Activated naive CD8-positive, alpha-beta T cell treated with anti-CD3 and anti-CD28 coated beads for 36 hours (primary cell): ENCODE data around the gene ZFR2. TPM values are rescaled to one million over a fixed set of nuclear protein-coding genes. Genes with fewer than 3 reads are reported as not detected.

ENCODE experiments used
- DNase-seq: peaks from one replicate; pipeline ENCODE4 v3.0.0; 2021
- H3K27ac Mint-ChIP-seq: one replicate; pipeline ENCODE4 v1.8.0; 2022; ENCODE audit warnings: mild to moderate bottlenecking, moderate library complexity, mixed read lengths
- H3K27me3 Mint-ChIP-seq: one replicate; pipeline ENCODE4 v1.8.0; 2022; ENCODE audit warnings: mild to moderate bottlenecking, mixed read lengths
- H3K36me3 Mint-ChIP-seq: one replicate; pipeline ENCODE4 v1.8.0; 2021; ENCODE audit warnings: mild to moderate bottlenecking, mixed read lengths
- H3K4me1 Mint-ChIP-seq: one replicate; pipeline ENCODE4 v1.8.0; 2021; ENCODE audit warnings: mixed read lengths
- H3K4me3 Mint-ChIP-seq: one replicate; pipeline ENCODE4 v1.8.0; 2022; ENCODE audit warnings: mild to moderate bottlenecking, moderate library complexity, mixed read lengths
- H3K9me3 Mint-ChIP-seq: one replicate; pipeline ENCODE4 v1.8.0; 2022; ENCODE audit warnings: mixed read lengths
- total RNA-seq, 2 experiments: library from RNA; stranded (reverse); gene quantifications; one replicate each; pipeline ENCODE4 v1.2.3, GENCODE V29; 2021

The ZFR2 gene
- total RNA-seq, 2 experiments from 2014 or later: 0.54 to 0.84 TPM

DNA sequence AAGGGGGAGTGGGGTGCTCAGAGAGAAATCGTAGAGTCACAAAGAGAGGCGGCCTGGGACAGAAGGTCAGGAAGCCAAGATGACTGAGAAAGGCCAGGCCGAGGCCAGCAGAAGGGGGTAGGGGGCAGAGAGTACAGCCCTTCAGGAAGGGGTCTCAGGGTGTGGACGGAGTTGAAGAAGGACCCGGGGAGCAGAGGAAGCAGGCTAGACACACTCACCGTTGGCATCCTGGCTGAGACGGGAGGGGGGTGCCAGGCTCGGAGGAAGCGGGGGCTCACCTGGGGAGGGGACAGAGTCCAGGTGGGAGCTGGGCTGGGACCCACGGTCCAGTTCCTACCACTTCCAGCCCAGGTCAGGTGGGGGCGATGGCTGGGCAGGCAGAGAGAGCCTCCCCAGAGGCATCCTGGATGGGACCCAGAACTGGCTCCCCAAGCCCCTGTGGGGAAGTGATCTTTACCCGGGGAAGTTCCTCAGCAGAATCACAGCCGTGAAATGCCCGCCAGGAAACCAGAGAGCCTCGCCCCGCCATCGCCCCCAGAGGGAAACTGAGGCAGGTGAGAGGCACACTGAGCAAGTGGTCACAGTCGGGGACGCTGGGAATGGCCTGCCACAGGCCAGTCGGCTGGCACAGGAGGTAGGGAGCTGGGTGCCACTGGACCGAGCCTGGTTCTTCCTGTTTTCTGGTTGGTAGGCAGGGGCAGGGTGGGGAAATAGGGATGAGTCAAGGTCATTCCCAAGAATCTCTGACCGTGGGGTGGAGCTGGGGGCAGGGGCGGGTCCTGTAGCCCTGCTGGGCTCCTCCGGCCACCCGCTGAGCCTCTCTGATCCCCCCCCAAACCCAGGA is 84.0 kb downstream of the ZFR2 start:
- H3K9me3 Mint-ChIP-seq: peaks cover 14% of the 10 kb centered on the region
- H3K36me3 Mint-ChIP-seq: peaks cover 33% of the 10 kb centered on the region
- DNase-seq: no peak
- H3K27me3 Mint-ChIP-seq: no peaks in the 10 kb centered on the region
- peak overlapping the region; percentile 86 for H3K4me3 Mint-ChIP-seq
- peak overlapping the region; percentile 70 for H3K27ac Mint-ChIP-seq
- H3K4me1 Mint-ChIP-seq: peaks cover 8% of the 10 kb centered on the region

DNA sequence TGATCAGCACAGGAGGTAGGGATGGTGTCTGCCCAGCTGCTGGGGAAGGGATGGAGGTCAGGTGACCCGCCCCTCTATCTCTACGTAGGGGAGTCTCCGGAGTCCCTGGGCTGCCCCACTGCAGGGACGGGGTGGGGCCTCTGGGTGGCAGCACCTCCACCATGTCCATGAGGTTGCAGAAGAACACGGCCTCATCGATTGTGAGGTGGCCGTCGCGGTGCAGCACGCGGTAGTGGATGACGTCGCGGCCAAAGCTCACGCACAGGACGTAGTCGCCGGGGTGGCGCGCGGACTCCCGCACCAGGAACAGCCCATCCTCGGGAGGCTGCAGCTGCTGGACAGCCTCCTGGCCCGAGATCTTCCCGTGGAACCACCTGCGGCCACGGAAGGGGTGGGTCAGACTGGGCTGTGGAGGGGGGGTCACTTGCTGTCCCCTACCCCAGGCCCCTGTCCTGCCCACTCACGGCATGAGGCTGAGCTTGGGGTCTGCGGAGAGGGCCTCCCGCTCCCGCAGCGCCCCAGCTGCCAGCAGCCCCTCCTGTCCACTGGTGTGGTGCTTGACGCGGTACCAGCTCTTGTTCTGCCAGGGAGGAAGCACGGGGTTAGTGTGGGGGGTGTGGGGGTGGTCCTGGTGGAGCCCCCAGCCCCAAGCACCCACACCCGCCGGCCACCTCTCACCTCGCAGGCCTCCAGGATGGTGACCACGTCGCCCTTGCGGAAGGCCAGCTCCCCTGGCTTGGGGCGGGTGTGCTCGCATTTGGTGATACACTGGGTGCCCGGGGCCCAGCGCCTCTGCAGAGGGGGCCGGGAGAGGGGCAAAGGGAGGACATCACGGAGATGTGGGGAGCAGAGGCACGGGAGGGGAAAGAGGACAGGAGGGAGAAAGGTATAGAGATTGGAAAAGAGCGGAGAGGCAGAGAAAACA is 84.9 kb downstream of the ZFR2 start:
- no peak overlapping the region for H3K27ac Mint-ChIP-seq
- H3K4me1 Mint-ChIP-seq: peaks cover 5% of the 10 kb centered on the region
- H3K9me3 Mint-ChIP-seq: peaks cover 14% of the 10 kb centered on the region
- peak; percentile 56 for DNase-seq
- H3K4me3 Mint-ChIP-seq: peak overlapping the region; percentile 86
- H3K36me3 Mint-ChIP-seq: peaks cover 33% of the 10 kb centered on the region
- H3K27me3 Mint-ChIP-seq: no peaks in the 10 kb centered on the region

DNA sequence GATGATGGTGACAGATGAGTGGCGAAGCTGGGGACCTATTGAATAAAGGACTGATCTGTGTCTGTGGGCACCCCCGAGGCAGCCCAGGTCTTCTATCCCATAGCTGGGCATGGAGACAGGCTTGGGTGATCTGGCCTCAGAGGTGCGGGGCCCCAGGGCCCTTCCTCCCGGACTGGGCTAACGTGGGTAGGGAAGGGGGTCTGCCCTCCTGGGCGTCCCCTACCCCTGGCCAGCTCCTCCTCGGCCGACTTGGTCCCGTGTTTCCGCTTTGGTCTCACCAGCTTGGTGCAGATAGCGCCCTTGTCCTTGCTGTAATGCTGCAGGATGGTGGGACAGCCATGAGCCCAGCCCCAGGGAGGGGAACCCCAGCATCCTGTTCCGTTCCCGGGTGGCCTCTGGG is 85.9 kb downstream of the ZFR2 start:
- peaks cover 14% of the 10 kb centered on the region for H3K9me3 Mint-ChIP-seq
- H3K27ac Mint-ChIP-seq: no peak overlapping the region
- no peak overlapping the region for H3K4me3 Mint-ChIP-seq
- DNase-seq: no peak
- H3K4me1 Mint-ChIP-seq: peaks cover 3% of the 10 kb centered on the region
- no peaks in the 10 kb centered on the region for H3K27me3 Mint-ChIP-seq
- H3K36me3 Mint-ChIP-seq: peaks cover 33% of the 10 kb centered on the region

DNA sequence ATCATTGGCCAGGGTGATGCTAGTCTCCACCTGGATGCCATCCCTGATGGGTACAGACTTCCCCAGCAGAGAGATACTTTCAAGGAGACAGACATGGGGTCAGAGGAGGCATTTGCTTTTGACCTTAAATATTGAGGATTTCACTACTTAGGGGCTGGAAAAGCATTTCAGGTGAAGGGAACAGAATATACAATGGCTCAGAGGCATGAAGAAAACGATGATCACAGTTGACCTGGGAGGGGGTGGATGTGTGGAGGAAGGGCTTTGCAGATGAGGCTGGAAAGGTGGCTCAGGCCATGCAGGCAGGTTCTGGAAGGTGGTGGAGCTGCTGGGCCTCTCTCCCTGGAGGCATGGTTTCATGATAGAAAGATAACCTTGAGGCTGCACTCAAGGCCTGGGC is 86.5 kb downstream of the ZFR2 start:
- H3K4me3 Mint-ChIP-seq: no peak overlapping the region

DNA sequence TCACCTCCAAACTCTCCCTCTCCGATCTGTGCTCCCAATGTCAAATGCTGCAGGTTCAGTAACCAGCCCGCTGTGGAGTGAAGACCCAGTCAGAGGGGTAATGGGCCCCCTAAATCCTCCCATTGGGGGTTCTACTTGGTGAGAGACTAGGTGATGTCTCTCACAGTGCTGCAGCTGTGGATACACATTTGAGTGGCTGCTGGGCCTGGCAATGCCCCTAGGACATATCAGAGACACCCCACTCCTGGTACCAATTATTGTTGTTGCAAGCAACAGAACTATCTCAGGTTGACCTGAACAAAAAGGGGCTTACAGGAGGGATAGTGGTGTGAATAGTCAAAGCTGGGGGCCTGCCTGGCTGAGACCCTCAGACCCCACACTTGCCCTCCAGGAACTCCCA is 87.2 kb downstream of the ZFR2 start:
- H3K27ac Mint-ChIP-seq: no peak overlapping the region
- H3K4me3 Mint-ChIP-seq: no peak overlapping the region
- peaks cover 14% of the 10 kb centered on the region for H3K9me3 Mint-ChIP-seq
- peaks cover 35% of the 10 kb centered on the region for H3K36me3 Mint-ChIP-seq
- peaks cover 3% of the 10 kb centered on the region for H3K4me1 Mint-ChIP-seq
- DNase-seq: no peak
- no peaks in the 10 kb centered on the region for H3K27me3 Mint-ChIP-seq

More for the DNA sequence above, 86.5 kb downstream of the ZFR2 start:
- Mint-ChIP-seq H3K36me3 (peaks cover 33% of the 10 kb centered on the region), H3K9me3 (peaks cover 14% of the 10 kb centered on the region), H3K4me1 (peaks cover 3% of the 10 kb centered on the region), H3K27me3 (no peaks in the 10 kb centered on the region), H3K27ac (no peak overlapping the region)
- no peak for DNase-seq

DNA sequence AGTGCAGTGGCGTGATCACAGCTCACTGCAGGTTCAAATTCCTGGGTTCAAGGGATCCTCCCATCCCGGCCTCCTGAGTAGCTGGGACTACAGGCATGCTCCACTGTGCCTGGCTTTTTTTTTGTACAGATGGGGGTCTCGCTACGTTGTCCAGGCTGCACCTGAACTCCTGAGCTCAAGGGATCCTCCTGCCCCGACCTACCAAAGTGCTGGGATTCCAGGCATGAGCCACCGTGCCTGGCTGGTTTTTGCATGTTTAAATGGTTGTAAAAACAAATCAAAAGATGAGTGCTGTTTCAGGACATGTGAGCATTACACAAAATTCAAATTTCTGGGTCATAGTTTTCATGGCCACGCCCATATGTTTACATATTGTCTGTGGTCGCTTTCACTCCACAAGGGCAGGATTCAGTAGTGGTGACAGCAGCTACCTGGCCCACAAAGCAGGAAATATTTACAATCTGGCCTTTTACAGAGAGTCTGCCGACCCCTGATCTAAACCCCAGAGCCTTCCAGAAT is 88.0 kb downstream of the ZFR2 start:
- H3K36me3 Mint-ChIP-seq: peaks cover 35% of the 10 kb centered on the region
- no peak for DNase-seq
- H3K4me1 Mint-ChIP-seq: peaks cover 3% of the 10 kb centered on the region
- peaks cover 14% of the 10 kb centered on the region for H3K9me3 Mint-ChIP-seq
- H3K27ac Mint-ChIP-seq: no peak overlapping the region
- H3K4me3 Mint-ChIP-seq: no peak overlapping the region
- H3K27me3 Mint-ChIP-seq: no peaks in the 10 kb centered on the region

DNA sequence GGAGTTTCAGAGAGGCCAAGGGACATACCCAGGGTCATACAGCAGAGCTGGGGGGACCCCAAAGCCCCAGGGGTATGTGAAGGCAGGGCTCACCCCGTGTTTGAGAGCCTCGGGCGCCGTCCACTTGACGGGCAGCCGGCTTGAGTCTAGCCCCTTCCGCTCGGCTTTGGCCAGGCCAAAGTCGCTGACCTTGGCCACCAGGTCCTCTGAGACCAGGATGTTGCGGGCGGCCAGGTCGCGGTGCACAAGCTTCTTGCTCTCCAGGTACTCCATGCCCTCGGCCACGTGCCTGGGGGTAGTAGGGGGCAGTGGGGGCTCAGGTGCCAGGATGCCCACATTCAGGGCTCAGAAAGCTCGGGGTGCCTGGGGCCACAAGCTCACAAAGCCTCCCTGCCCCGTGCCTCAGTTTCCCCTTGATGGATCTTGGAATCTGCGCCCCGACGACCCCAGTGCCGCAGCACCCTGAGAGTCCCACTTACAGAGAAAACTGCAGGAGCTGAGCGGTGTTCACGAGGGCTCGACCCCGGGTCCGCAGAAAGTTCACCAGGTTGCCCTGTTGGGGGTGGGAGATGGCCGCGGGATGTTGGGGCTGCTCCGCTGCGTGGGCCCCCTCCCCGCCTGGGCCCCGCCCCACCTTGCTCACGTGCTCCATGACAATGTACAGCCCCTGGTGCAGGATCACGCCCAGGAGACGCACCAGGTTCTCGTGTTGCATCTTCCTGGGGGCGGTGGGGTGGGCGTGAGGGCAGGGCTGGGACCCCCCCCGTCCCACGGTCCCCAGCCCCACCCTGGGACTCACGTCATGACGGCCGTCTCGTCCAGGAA is 89.7 kb downstream of the ZFR2 start:
- Mint-ChIP-seq H3K27ac (no peak overlapping the region), H3K36me3 (peaks cover 29% of the 10 kb centered on the region), H3K9me3 (peaks cover 14% of the 10 kb centered on the region), H3K4me1 (no peaks in the 10 kb centered on the region), H3K4me3 (no peak overlapping the region), H3K27me3 (no peaks in the 10 kb centered on the region)
- DNase-seq: no peak

DNA sequence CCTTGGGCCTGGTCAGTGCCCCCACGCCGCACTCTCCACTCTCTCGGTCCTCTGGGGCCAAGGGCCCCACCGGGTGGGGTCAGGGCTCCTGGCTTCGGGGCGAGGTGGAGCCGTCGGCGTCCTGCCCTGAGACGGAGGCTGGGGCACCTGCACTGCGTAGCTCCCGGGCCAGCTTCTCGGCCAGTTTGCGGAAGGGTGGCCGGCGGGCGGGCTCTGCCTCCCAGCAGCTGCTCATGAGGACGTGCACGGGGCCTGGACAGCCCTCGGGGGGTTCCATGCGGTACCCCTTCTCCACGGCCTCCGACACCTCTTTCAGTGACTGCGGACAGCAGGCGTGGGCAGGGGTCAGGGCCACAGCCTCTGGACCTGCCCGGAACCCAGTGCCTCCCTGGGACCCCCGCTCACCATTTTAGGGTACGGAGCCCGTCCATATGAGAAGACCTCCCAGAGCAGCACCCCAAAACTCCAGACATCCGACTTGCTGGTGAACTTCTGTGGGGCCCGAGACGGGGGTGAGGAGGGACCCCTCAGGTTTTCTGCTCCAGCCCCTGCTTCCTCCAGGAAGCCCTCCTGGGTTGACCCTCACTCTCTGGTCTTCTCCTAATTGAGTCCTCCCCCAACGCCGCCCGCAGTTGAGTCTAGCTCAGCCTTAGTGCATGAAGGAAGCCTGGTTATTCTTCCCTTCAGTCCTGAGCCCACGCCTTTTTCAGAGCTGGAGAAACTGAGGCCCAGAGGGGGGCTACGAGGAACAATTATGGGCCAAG is 90.6 kb downstream of the ZFR2 start:
- Mint-ChIP-seq H3K4me1 (no peaks in the 10 kb centered on the region), H3K36me3 (peaks cover 25% of the 10 kb centered on the region)

DNA sequence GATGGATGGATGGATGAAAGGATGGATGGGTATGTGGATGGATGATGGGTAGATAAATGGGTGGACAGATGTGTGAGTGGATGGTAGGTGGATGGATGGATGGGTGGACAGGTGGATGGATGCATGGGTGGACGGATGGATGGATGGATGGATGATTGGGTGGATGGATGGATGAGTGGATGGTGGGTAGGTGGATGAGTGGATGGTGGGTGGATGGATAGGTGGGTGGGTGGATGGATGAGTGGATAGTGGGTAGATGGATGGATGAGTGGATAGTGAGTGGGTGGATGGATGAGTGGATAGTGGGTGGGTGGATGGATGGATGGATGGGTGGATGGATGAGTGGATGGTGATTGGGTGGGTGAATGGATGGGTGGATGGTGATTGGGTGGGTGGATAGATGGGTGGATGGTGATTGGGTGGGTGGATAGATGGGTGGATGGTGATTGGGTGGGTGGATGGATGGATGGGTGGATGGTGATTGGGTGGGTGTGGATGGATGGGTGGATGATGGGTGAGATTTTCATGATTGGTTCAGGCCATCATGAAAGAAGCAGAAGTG is 92.3 kb downstream of the ZFR2 start:
- no peak for DNase-seq
- Mint-ChIP-seq H3K27me3 (no peaks in the 10 kb centered on the region), H3K9me3 (peaks cover 6% of the 10 kb centered on the region), H3K36me3 (peaks cover 10% of the 10 kb centered on the region), H3K27ac (no peak overlapping the region), H3K4me1 (no peaks in the 10 kb centered on the region), H3K4me3 (no peak overlapping the region)

More for the DNA sequence above, 90.6 kb downstream of the ZFR2 start:
- no peak overlapping the region for H3K4me3 Mint-ChIP-seq
- H3K27me3 Mint-ChIP-seq: no peaks in the 10 kb centered on the region
- peaks cover 14% of the 10 kb centered on the region for H3K9me3 Mint-ChIP-seq
- no peak for DNase-seq
- H3K27ac Mint-ChIP-seq: no peak overlapping the region

DNA sequence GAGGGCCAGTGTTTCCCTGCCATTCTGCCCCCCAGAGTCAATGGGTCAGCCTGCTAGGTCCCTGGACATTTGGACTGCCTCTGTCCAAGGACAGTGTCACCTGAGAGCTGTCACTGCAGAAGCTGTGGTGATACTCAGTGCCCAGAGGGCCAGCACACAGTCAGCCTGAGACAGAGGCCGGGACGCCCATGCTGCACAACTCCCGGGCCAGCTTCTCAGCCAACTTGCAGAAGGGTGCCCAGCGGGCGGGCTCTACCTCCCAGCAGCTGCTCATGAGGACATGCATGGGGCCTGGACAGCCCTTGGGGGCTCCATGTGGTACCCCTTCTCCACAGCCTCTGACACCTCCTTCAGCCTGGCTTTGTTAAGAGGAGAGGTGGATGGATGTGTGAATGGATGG is 93.0 kb downstream of the ZFR2 start:
- Mint-ChIP-seq H3K27me3 (no peaks in the 10 kb centered on the region), H3K4me3 (no peak overlapping the region), H3K27ac (no peak overlapping the region), H3K9me3 (peaks cover under 1% of the 10 kb centered on the region), H3K4me1 (no peaks in the 10 kb centered on the region), H3K36me3 (peaks cover 3% of the 10 kb centered on the region)
- no peak for DNase-seq

DNA sequence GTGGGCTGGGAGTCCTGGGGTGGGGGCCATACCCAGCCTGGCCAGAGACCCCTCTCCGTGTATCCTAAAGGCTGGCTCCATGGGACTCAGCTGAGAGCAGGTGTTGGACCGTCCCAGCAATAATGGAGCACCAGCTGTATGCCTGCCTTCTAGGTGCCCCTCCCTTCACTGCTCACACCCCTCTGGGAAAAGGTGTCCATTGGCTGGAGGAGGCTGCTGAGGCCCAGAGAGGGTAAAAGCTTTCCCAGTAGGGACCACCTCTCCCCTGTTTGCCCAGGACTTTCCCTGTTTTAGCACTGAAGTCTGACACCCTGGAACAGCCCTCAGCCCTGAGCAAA is 93.5 kb downstream of the ZFR2 start:
- Mint-ChIP-seq H3K27ac (no peak overlapping the region), H3K36me3 (peaks cover 1% of the 10 kb centered on the region), H3K9me3 (no peaks in the 10 kb centered on the region), H3K27me3 (no peaks in the 10 kb centered on the region), H3K4me1 (no peaks in the 10 kb centered on the region), H3K4me3 (no peak overlapping the region)
- no peak for DNase-seq

DNA sequence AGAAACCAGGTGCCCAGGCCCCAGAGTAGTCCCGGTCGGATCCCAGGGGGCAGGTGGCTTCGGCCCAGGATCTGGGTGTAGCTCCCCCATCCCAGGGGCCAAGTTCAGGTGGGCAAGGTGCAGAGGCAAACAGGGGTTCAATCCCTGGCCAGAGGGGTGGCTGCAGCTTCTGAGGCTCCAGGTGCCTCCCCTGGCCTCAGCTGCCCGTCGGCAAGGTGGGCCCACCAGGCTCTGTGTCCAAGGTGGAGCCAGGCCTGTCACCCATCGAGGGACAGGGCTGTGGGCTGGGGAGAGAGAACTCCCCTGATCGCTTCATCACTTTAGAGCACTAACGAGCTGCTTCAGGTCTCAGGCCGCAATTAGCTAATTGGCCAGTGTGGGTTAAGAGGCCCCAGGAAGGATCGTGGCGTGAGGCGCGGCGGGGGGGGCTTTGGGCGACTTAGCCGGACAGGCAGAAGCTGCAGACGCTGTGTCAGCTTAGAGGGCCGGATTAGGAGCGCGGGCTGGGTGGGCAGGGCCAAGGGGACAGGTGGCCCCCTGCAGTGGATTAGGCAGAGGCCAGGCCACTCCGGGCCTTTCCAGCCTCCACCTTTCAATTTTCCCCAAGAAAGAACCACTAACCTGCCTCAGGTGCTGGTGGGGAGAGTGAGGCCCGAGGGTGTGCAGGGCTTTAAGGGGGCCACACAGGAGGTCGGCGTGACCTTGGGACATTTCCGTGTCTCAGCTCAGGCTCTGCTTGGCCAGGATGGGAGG is 94.0 kb downstream of the ZFR2 start:
- Mint-ChIP-seq H3K27me3 (no peaks in the 10 kb centered on the region), H3K27ac (no peak overlapping the region), H3K4me1 (no peaks in the 10 kb centered on the region), H3K4me3 (no peak overlapping the region), H3K9me3 (no peaks in the 10 kb centered on the region), H3K36me3 (peaks cover 1% of the 10 kb centered on the region)
- no peak for DNase-seq

DNA sequence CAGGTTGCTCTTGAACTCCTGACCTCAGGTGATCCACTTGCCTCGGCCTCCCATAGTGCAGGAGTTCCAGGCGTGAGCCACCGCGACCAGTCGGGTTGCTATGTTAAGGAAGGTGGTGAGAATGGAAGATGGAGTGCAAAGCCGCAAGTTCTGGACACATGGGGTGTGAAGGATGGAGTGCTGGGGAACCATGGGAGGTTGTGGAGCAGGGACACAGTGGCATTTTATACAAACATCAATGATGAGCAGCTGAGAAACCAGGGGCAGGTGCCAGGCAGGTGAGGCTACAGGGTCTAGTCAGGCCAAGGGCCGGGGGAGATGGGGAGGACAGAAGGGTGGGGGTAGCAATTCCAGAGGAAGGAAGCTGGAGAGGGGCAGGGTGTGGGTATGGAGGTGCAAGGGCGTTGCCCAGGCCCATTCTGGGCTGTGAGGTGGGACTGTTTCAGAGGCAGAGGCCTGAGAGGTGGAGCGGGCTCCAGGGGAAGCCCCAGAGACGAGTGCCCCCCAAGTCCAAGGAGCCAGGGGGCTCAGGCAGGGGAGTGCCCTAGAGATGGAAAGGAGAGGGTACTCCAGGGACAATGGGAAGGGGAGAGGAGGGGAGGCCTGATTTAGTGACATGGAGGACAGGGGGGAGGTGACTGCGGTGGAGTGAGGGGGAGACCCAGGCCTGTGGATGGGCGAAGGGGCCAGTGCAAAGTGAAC is 94.9 kb downstream of the ZFR2 start:
- Mint-ChIP-seq H3K27me3 (no peaks in the 10 kb centered on the region), H3K4me3 (no peak overlapping the region), H3K36me3 (peaks cover 1% of the 10 kb centered on the region), H3K4me1 (no peaks in the 10 kb centered on the region), H3K9me3 (no peaks in the 10 kb centered on the region), H3K27ac (no peak overlapping the region)
- no peak for DNase-seq
